OCI-LY7 (cell line): Measurements from ENCODE around the gene PRRX2. TPM values are rescaled to one million over a fixed set of nuclear protein-coding genes. Genes with fewer than 3 reads are reported as not detected.

ENCODE experiments used
- BruUV-seq: library from RNA; stranded (reverse); fragments of 400-500 nt; replicated peaks from 2 replicates; lab custom pipeline; 2021; lab: Mats Ljungman, UMichigan
- CTCF ChIA-PET: fragments of 300-600 bp; sonication (Branson Sonifier 250); formaldehyde crosslinking; loops from one replicate; lab custom pipeline; 2022; ENCODE audit warnings: antibody characterized with exemption; ENCODE audit not compliant: unreplicated experiment; lab: Charles Lee
- POLR2A ChIA-PET: fragments of 300-600 bp; sonication (Branson Sonifier 250); formaldehyde crosslinking; loops from one replicate; lab custom pipeline; 2022; ENCODE audit warnings: antibody characterized with exemption; lab: Charles Lee
- DNase-seq: peaks from one replicate; pipeline ENCODE4 v3.0.0-alpha.2; 2015; ENCODE audit warnings: low spot score
- H2AFZ ChIP-seq: fragments of 200-600 bp; sonication (generic), shearing (Covaris generic); 2 replicates; pipeline ENCODE4 v1.6.1; 2014; ENCODE audit warnings: mild to moderate bottlenecking, antibody characterized with exemption, low read length, moderate library complexity
- H3K27ac ChIP-seq: fragments of 200-600 bp; sonication (generic); 2 replicates; pipeline ENCODE4 v1.5.1; 2014; ENCODE audit warnings: mixed run types, low read depth, mild to moderate bottlenecking, moderate library complexity, low read length, inconsistent platforms; ENCODE audit not compliant: poor library complexity, severe bottlenecking
- H3K36me3 ChIP-seq: fragments of 200-600 bp; sonication (generic); 2 replicates; pipeline ENCODE4 v1.6.1; 2014; ENCODE audit warnings: mild to moderate bottlenecking, antibody characterized with exemption, low read length, moderate library complexity, mixed read lengths; ENCODE audit not compliant: insufficient read depth
- H3K4me1 ChIP-seq: fragments of 200-600 bp; sonication (generic); 2 replicates; pipeline ENCODE4 v1.5.1; 2014; ENCODE audit warnings: mild to moderate bottlenecking, low read length; ENCODE audit not compliant: insufficient read depth, poor library complexity, severe bottlenecking
- H3K4me2 ChIP-seq: fragments of 200-600 bp; sonication (generic); 2 replicates; pipeline ENCODE4 v1.6.1; 2014; ENCODE audit warnings: mild to moderate bottlenecking, low read length
- H3K4me3 ChIP-seq: fragments of 200-600 bp; sonication (generic); 2 replicates; pipeline ENCODE4 v1.5.1; 2014; ENCODE audit warnings: mild to moderate bottlenecking, low read depth, low read length; ENCODE audit not compliant: poor library complexity, severe bottlenecking
- H3K79me2 ChIP-seq: fragments of 200-600 bp; sonication (generic); 2 replicates; pipeline ENCODE4 v1.6.1; 2016; ENCODE audit warnings: low read depth, mild to moderate bottlenecking, low read length, moderate library complexity, mixed read lengths; ENCODE audit not compliant: insufficient read depth
- H3K9me2 ChIP-seq: fragments of 200-600 bp; sonication (generic); 2 replicates; pipeline ENCODE4 v1.6.1; 2016; ENCODE audit warnings: mild to moderate bottlenecking, low read length, mixed read lengths; ENCODE audit not compliant: insufficient read depth
- H3K9me3 ChIP-seq: fragments of 200-600 bp; sonication (generic); 2 replicates; pipeline ENCODE4 v1.6.1; 2014; ENCODE audit warnings: mild to moderate bottlenecking, mixed run types, low read length, mixed read lengths
- H4K20me1 ChIP-seq: fragments of 200-600 bp; sonication (generic); 2 replicates; pipeline ENCODE4 v1.6.1; 2014; ENCODE audit warnings: mild to moderate bottlenecking, antibody characterized with exemption, low read length, moderate library complexity, mixed read lengths; ENCODE audit not compliant: insufficient read depth
- CTCF ChIP-seq: fragments of 200-600 bp; sonication (generic); conservative IDR thresholded peaks from 2 replicates; pipeline ENCODE4 v1.5.1; 2014; ENCODE audit warnings: mild to moderate bottlenecking, antibody characterized with exemption, low read length, moderate library complexity, mixed read lengths
- EZH2phosphoT487 ChIP-seq: fragments of 200-600 bp; sonication (generic); IDR thresholded peaks from 2 replicates; pipeline ENCODE4 v1.6.1; 2018; ENCODE audit warnings: low read depth, borderline replicate concordance, mild to moderate bottlenecking, mixed run types, antibody characterized with exemption, low read length, moderate library complexity, mixed read lengths
- intact Hi-C: fragments of 100-400 bp; cut with micrococcal nuclease; formaldehyde crosslinking; loops from one replicate; pipeline ENCODE4 v1.10.0; 2022; ENCODE audit not compliant: unreplicated experiment
- total RNA-seq, 2 experiments: library from RNA; depleted of rRNA in 1 of 2; stranded (reverse); fragments of >200 nt in 1 of 2; shearing (Covaris generic) in 1 of 2; gene quantifications; 2 replicates each; pipeline ENCODE4 v1.2.3, GENCODE V29; 2014 to 2022

Gene PRRX2
- total RNA-seq, 2 experiments from 2014 or later, result not detected

- no peak for DNase-seq
- H3K9me2 ChIP-seq, result no peaks in the 10 kb centered on the region
- H3K79me2 ChIP-seq, result no peaks in the 10 kb centered on the region
- no TSS peak for BruUV-seq
- H4K20me1 ChIP-seq, result no peaks in the 10 kb centered on the region
- ChIA-PET POLR2A (no interaction called here), CTCF (no interaction called here)
- H3K4me2 ChIP-seq, result no peak overlapping the region
- H3K4me3 ChIP-seq, result no peak overlapping the region
- no peak overlapping the region for H2AFZ ChIP-seq
- H3K27ac ChIP-seq, result no peak overlapping the region
- no peaks in the 10 kb centered on the region for H3K9me3 ChIP-seq
- H3K36me3 ChIP-seq, result no peaks in the 10 kb centered on the region
- no peaks in the 10 kb centered on the region for H3K4me1 ChIP-seq
- intact Hi-C loops, result no loop called here
- TF ChIP-seq EZH2phosphoT487 (no peak), CTCF (no peak)
Measured at GRCh38 chr9:129669946-129670345, 4.5 kb downstream of the PRRX2 start.

DNA sequence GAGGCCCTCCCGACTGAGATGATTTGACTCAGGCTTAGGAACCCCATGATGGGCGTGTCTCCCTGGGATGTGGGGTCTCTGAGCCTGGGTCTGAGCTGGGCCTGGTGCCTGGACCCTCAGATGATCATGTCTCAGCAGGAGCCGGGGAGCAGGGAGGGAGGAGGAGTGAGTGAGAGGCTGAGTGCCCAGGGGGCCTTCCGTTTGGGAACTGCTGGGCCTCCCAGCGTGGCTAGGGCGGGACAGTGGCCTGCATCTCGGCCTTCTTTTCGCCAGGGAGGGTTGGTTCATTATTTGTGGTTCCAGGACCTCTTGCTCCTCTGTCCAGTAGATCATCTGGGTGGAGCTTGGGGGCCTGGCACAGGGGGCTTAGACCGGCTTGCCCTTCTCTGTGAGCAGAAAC, 5.6 kb downstream of the PRRX2 start:
- Histone ChIP-seq H2AFZ (no peak overlapping the region), H3K4me1 (no peaks in the 10 kb centered on the region), H3K79me2 (no peaks in the 10 kb centered on the region), H3K27ac (no peak overlapping the region), H4K20me1 (no peaks in the 10 kb centered on the region), H3K4me3 (no peak overlapping the region), H3K9me3 (no peaks in the 10 kb centered on the region), H3K36me3 (no peaks in the 10 kb centered on the region), H3K9me2 (no peaks in the 10 kb centered on the region), H3K4me2 (no peak overlapping the region)
- ChIA-PET CTCF (no interaction called here), POLR2A (no interaction called here)
- TF ChIP-seq CTCF (no peak), EZH2phosphoT487 (no peak)
- intact Hi-C loops, result no loop called here
- no TSS peak for BruUV-seq
- DNase-seq, result no peak

- Histone ChIP-seq H4K20me1 (no peaks in the 10 kb centered on the region), H3K27ac (no peak overlapping the region), H3K79me2 (no peaks in the 10 kb centered on the region), H3K4me1 (no peaks in the 10 kb centered on the region), H2AFZ (no peak overlapping the region), H3K4me2 (no peak overlapping the region), H3K9me3 (no peaks in the 10 kb centered on the region), H3K4me3 (no peak overlapping the region), H3K36me3 (no peaks in the 10 kb centered on the region), H3K9me2 (no peaks in the 10 kb centered on the region)
- BruUV-seq, result no TSS peak
- intact Hi-C loops, result no loop called here
- no peak for DNase-seq
- ChIA-PET CTCF (no interaction called here), POLR2A (no interaction called here)
- TF ChIP-seq EZH2phosphoT487, result no peak
- TF ChIP-seq CTCF, result no peak
Measured at GRCh38 chr9:129671519-129671918, 6.1 kb downstream of the PRRX2 start.
